Spleen (tissue), 11 donors: ENCODE results near the gene PNMA8C. TPM values are rescaled to one million over a fixed set of nuclear protein-coding genes. Genes with fewer than 3 reads are reported as not detected.

Experiments
- DNase-seq: peaks from one replicate; pipeline ENCODE4 v3.0.0-alpha.2; 2020
- H3K27ac ChIP-seq, 8 donors: fragments of 200-600 bp; sonication (generic) in 7 of 8; 1 replicate in 4 of 8; 2 replicates in 4 of 8; pipeline versions ENCODE4 v1.5.0 to v1.8.0; 2016 to 2021; ENCODE audit warnings: inconsistent platforms in 4 of 8, mild to moderate bottlenecking in 4 of 8, moderate library complexity in 1 of 8
- H3K27me3 ChIP-seq, 7 donors: fragments of 200-600 bp; sonication (generic) in 6 of 7; replicated peaks in 1 of 7; 1 replicate in 4 of 7; 2 replicates in 3 of 7; pipeline versions ENCODE4 v1.5.0 to v1.8.0; 2016 to 2021; ENCODE audit warnings: inconsistent platforms in 3 of 7, mild to moderate bottlenecking in 1 of 7
- H3K36me3 ChIP-seq, 6 donors: fragments of 200-600 bp; sonication (generic) in 5 of 6; 1 replicate in 4 of 6; 2 replicates in 2 of 6; pipeline versions ENCODE4 v1.5.0 to v1.8.0; 2016 to 2021; ENCODE audit warnings: inconsistent platforms in 2 of 6
- H3K4me1 ChIP-seq, 6 donors: fragments of 200-600 bp; sonication (generic) in 5 of 6; 1 replicate in 3 of 6; 2 replicates in 3 of 6; pipeline versions ENCODE4 v1.5.0 to v1.8.0; 2016 to 2021; ENCODE audit warnings: inconsistent platforms in 3 of 6
- H3K4me3 ChIP-seq, 8 donors: fragments of 200-600 bp; sonication (generic) in 7 of 8; 1 replicate in 4 of 8; 2 replicates in 4 of 8; pipeline versions ENCODE4 v1.5.0 to v1.8.0; 2016 to 2021; ENCODE audit warnings: inconsistent platforms in 4 of 8, mild to moderate bottlenecking in 4 of 8, moderate library complexity in 2 of 8
- H3K9me3 ChIP-seq, 8 donors: fragments of 200-600 bp; sonication (generic) in 7 of 8; 1 replicate in 4 of 8; 2 replicates in 4 of 8; pipeline versions ENCODE4 v1.5.0 to v1.8.0; 2016 to 2021; ENCODE audit warnings: inconsistent platforms in 4 of 8
- POLR2A ChIP-seq, 3 donors: fragments of 450-650 bp; IDR thresholded peaks; one replicate each; pipeline ENCODE4 v1.5.1; 2017; ENCODE audit warnings: antibody characterized with exemption in 3 of 3, mild to moderate bottlenecking in 1 of 3
- POLR2AphosphoS5 ChIP-seq, 3 donors: sonication (generic); formaldehyde crosslinking; IDR thresholded peaks; one replicate each; pipeline ENCODE4 v1.5.1; 2017; ENCODE audit warnings: antibody characterized with exemption in 3 of 3
- WGBS, 5 donors: extraction: QIAGEN DNeasy Blood & Tissue Kit in 3 of 5; methylation state at CpG; one replicate each; pipeline versions ENCODE4 v1.1.5 to v1.1.7; 2013 to 2018; 5-methylcytosine and 5-hydroxymethylcytosine counted together
- intact Hi-C: fragments of 100-400 bp; cut with DNase I; formaldehyde crosslinking; loops from one replicate; pipeline ENCODE4 v1.15.0; 2023; ENCODE audit warnings: low total_unique reads
- polyA plus RNA-seq, 3 donors: library from polyadenylated mRNA; stranded (reverse); fragments of 200-250 nt; gene quantifications; one replicate each; pipeline ENCODE4 v1.2.1, GENCODE V29; 2013
- total RNA-seq, 7 donors: library from RNA; depleted of rRNA in 3 of 7; stranded (reverse); fragments of >200 nt in 3 of 7; fragmentation: NEBNext Ultra II Directional in 4 of 7; extraction: Animal tissue kit (Norgen Biotek cat#: 25700) in 4 of 7; gene quantifications; one replicate each; pipeline versions ENCODE4 v1.1.0 to v1.2.1, GENCODE V29; 2016 to 2021
- TF ChIP-seq, protein P1 (sequence below), 11 experiments: fragments of 200-600 bp in 7 of 11; fragments of 450-650 bp in 4 of 11; sonication (generic) in 4 of 11; IDR thresholded peaks in 8 of 11; conservative IDR thresholded peaks in 3 of 11; 1 replicate in 7 of 11; 2 replicates in 4 of 11; pipeline versions ENCODE4 v1.4.0 to v1.8.0; 2016 to 2021; ENCODE audit warnings: antibody characterized with exemption in 11 of 11, inconsistent platforms in 4 of 11, mild to moderate bottlenecking in 1 of 11
- donor health status: healthy with polysubstance abuse.
- donor health status: DM: no; HTN: no; CAD: no; lungs with moderate emphysema.
- donor health status: DM: no; HTN: no; CAD: no.
- donor health status: Bipolar disorder and iron deficiency.
- donor health status: healthy.
- donor health status: DM: no; HTN: no; CAD: no.
- donor health status: DM: yes; HTN: yes; CAD: no.

PNMA8C gene
- total and polyA plus RNA-seq, 10 donors: 0.03 TPM; not detected in 9

DNA sequence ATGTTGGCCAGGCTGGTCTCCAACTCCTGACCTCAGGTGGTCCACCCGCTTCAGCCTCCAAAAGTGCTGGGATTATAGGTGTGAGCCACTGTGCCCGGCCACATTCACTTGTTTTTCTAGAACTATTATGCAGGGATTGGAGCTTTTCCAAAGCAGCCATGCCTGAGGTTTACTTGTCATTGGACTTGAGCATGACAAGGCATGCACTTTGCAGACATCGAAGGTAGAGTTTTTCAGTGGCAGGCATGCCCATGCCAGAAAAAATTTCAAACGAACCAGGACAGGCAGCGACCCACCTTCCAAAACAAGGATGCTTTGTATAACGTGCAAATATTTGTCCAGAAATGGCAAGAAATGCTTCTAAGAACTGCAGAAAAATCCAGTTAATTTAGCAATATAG lies 24.9 kb upstream of the PNMA8C start:
- no peaks in the 10 kb centered on the region for H3K36me3 ChIP-seq
- H3K4me1 ChIP-seq: no peaks in the 10 kb centered on the region
- no peak overlapping the region for H3K27ac ChIP-seq
- intact Hi-C loops: no loop called here
- 84 to 91% (median 86%) methylated on average over 6 of the region's 6 CpGs for WGBS, 5 donors
- H3K27me3 ChIP-seq: peaks cover 0 to 27% (median 0%) of the 10 kb centered on the region in 7 donors
- H3K9me3 ChIP-seq: peaks cover 0 to 11% (median 9%) of the 10 kb centered on the region in 8 donors
- H3K4me3 ChIP-seq: no peak overlapping the region
- TF ChIP-seq, protein P1, sequence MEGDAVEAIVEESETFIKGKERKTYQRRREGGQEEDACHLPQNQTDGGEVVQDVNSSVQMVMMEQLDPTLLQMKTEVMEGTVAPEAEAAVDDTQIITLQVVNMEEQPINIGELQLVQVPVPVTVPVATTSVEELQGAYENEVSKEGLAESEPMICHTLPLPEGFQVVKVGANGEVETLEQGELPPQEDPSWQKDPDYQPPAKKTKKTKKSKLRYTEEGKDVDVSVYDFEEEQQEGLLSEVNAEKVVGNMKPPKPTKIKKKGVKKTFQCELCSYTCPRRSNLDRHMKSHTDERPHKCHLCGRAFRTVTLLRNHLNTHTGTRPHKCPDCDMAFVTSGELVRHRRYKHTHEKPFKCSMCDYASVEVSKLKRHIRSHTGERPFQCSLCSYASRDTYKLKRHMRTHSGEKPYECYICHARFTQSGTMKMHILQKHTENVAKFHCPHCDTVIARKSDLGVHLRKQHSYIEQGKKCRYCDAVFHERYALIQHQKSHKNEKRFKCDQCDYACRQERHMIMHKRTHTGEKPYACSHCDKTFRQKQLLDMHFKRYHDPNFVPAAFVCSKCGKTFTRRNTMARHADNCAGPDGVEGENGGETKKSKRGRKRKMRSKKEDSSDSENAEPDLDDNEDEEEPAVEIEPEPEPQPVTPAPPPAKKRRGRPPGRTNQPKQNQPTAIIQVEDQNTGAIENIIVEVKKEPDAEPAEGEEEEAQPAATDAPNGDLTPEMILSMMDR (IDR thresholded peaks at IDR 0.05 in 8 of 11, conservative IDR thresholded peaks at IDR 0.05 in 3 of 11): no peak
- TF ChIP-seq POLR2A (IDR thresholded peaks at IDR 0.05) (no peak), POLR2AphosphoS5 (IDR thresholded peaks at IDR 0.05) (no peak)
- no peak for DNase-seq

DNA sequence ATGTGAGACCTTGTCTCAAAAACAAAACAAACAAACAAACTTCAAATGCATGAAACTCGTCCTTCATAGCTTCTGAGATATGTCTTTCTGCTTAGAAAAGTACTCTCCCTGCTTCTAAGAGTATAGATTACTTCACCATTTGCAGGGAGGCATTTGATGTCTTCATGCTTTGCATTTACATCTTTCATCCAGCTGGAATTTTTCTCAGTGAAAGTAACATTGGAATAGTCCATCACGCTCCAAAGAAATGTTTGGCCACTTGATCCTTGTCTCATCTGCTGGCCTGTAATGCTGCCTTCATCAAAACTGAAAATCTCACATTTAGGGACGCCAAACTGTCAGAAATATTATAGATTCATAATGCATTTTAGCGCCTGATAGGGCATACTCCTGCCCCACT lies 23.4 kb upstream of the PNMA8C start:
- Histone ChIP-seq H3K4me3 (no peak overlapping the region), H3K4me1 (no peaks in the 10 kb centered on the region), H3K36me3 (no peaks in the 10 kb centered on the region), H3K27me3 (peaks cover 0 to 20% (median 0%) of the 10 kb centered on the region in 7 donors), H3K9me3 (peaks cover 0 to 11% (median 9%) of the 10 kb centered on the region in 8 donors), H3K27ac (no peak overlapping the region)
- DNase-seq: no peak
- TF ChIP-seq, protein P1 (IDR thresholded peaks at IDR 0.05 in 8 of 11, conservative IDR thresholded peaks at IDR 0.05 in 3 of 11): no peak
- TF ChIP-seq POLR2A (IDR thresholded peaks at IDR 0.05) (no peak), POLR2AphosphoS5 (IDR thresholded peaks at IDR 0.05) (no peak)
- WGBS, 5 donors: 49 to 53% (median 52%) methylated on average over 4 of the region's 4 CpGs
- intact Hi-C loops: no loop called here

DNA sequence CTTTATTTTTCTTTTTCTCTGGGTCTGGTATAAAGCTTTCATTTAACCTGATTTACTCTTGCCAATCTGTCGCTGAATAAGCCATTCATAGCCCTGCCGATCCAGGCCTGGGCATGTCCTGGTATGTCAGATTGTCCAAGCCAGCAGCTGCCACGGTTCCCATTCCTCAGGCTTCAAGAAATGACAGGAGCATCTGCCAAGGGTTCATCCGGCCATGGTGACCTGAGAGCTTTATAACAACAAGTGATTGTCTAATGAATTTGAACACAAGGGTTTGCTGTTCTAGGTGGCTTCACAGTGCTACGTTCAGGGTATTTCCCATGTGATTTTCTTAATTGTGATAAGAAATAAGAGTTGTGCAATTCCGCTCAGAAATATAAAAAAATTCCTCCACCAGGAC lies 22.6 kb upstream of the PNMA8C start:
- peaks cover 0 to 11% (median 9%) of the 10 kb centered on the region in 8 donors for H3K9me3 ChIP-seq
- no peak for TF ChIP-seq POLR2AphosphoS5 (IDR thresholded peaks at IDR 0.05)
- TF ChIP-seq, protein P1 (IDR thresholded peaks at IDR 0.05 in 8 of 11, conservative IDR thresholded peaks at IDR 0.05 in 3 of 11): no peak
- DNase-seq: no peak
- H3K4me3 ChIP-seq: no peak overlapping the region
- intact Hi-C loops: no loop called here
- no peaks in the 10 kb centered on the region for H3K36me3 ChIP-seq
- WGBS, 5 donors: 76 to 88% (median 80%) methylated on average over 6 of the region's 6 CpGs
- H3K27me3 ChIP-seq: peaks cover 0 to 12% (median 0%) of the 10 kb centered on the region in 7 donors
- no peak overlapping the region for H3K27ac ChIP-seq
- no peaks in the 10 kb centered on the region for H3K4me1 ChIP-seq

GRCh38 chr19:46450737-46451136 lies 22.0 kb upstream of the PNMA8C start:
- Histone ChIP-seq H3K4me3 (no peak overlapping the region), H3K4me1 (no peaks in the 10 kb centered on the region), H3K36me3 (no peaks in the 10 kb centered on the region), H3K9me3 (peaks cover 0 to 11% (median 9%) of the 10 kb centered on the region in 8 donors), H3K27ac (no peak overlapping the region), H3K27me3 (peaks cover 0 to 7% (median 0%) of the 10 kb centered on the region in 7 donors)
- DNase-seq: no peak
- intact Hi-C loops: no loop called here
- 76 to 95% (median 86%) methylated on average over 5 of the region's 5 CpGs for WGBS, 5 donors
- TF ChIP-seq POLR2AphosphoS5 (IDR thresholded peaks at IDR 0.05): no peak
- TF ChIP-seq, protein P1 (IDR thresholded peaks at IDR 0.05 in 8 of 11, conservative IDR thresholded peaks at IDR 0.05 in 3 of 11): no peak
- no peak for TF ChIP-seq POLR2A (IDR thresholded peaks at IDR 0.05)
